Measurements from ENCODE around the gene CCDC86. TPM values are rescaled to one million over a fixed set of nuclear protein-coding genes. Genes with fewer than 3 reads are reported as not detected.

The CCDC86 gene
- total RNA-seq, 1 experiment from 2014 or later, result 55.9 TPM

GRCh38 chr11:60858731-60859464 is 17.0 kb downstream of the CCDC86 start:
- no peak overlapping the region for H3K27ac Mint-ChIP-seq (ENCODE audit: unreplicated experiment)
- no peaks in the 10 kb centered on the region for H3K9me3 Mint-ChIP-seq (ENCODE audit: unreplicated experiment)
- TF ChIP-seq, protein P1, sequence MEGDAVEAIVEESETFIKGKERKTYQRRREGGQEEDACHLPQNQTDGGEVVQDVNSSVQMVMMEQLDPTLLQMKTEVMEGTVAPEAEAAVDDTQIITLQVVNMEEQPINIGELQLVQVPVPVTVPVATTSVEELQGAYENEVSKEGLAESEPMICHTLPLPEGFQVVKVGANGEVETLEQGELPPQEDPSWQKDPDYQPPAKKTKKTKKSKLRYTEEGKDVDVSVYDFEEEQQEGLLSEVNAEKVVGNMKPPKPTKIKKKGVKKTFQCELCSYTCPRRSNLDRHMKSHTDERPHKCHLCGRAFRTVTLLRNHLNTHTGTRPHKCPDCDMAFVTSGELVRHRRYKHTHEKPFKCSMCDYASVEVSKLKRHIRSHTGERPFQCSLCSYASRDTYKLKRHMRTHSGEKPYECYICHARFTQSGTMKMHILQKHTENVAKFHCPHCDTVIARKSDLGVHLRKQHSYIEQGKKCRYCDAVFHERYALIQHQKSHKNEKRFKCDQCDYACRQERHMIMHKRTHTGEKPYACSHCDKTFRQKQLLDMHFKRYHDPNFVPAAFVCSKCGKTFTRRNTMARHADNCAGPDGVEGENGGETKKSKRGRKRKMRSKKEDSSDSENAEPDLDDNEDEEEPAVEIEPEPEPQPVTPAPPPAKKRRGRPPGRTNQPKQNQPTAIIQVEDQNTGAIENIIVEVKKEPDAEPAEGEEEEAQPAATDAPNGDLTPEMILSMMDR (IDR thresholded peaks at IDR 0.05; ENCODE audit: insufficient read depth in 1 of 2, low read depth in 1 of 2, low read length in 1 of 2, severe bottlenecking in 1 of 2, unreplicated experiment in 1 of 2), result no peak
- no peaks in the 10 kb centered on the region for H3K36me3 Mint-ChIP-seq (ENCODE audit: insufficient read depth, unreplicated experiment)
- H3K4me1 ChIP-seq, result peaks cover 4% of the 10 kb centered on the region; the same call in 1 of the 2 replicates
- H3K27me3 Mint-ChIP-seq (ENCODE audit: insufficient read depth, unreplicated experiment), result peaks cover 5% of the 10 kb centered on the region
- POLR2A ChIA-PET, result no interaction called here
- no peak for DNase-seq
- H3K4me3 ChIP-seq (ENCODE audit: low read depth, low read length), result no peak overlapping the region
- intact Hi-C loops (cut with micrococcal nuclease; ENCODE audit: unreplicated experiment), result no loop called here
- no peak overlapping the region for H3K4me3 Mint-ChIP-seq (ENCODE audit: unreplicated experiment)
- peaks cover 9% of the 10 kb centered on the region for H3K4me1 Mint-ChIP-seq (ENCODE audit: low read depth, unreplicated experiment)
- H3K9me3 ChIP-seq, result no peaks in the 10 kb centered on the region
- H3K36me3 ChIP-seq (ENCODE audit: control insufficient read depth, insufficient read depth, low read length), result no peaks in the 10 kb centered on the region
- no peaks in the 10 kb centered on the region for H3K27me3 ChIP-seq (replicated peaks; ENCODE audit: control insufficient read depth, insufficient read depth, low read length)
- CTCF ChIA-PET, result no interaction called here
- no TSS peak for BruUV-seq (replicated peaks)

GRCh38 chr11:60859616-60860250 is 17.8 kb downstream of the CCDC86 start:
- Histone ChIP-seq H3K9me3 (no peaks in the 10 kb centered on the region), H3K36me3 (ENCODE audit: control insufficient read depth, insufficient read depth, low read length) (no peaks in the 10 kb centered on the region), H3K4me1 (peaks cover 4% of the 10 kb centered on the region; the same call in 1 of the 2 replicates), H3K4me3 (ENCODE audit: low read depth, low read length) (no peak overlapping the region), H3K27me3 (replicated peaks; ENCODE audit: control insufficient read depth, insufficient read depth, low read length) (no peaks in the 10 kb centered on the region)
- no peaks in the 10 kb centered on the region for H3K36me3 Mint-ChIP-seq (ENCODE audit: insufficient read depth, unreplicated experiment)
- H3K27me3 Mint-ChIP-seq (ENCODE audit: insufficient read depth, unreplicated experiment), result peaks cover 5% of the 10 kb centered on the region
- TF ChIP-seq, protein P1 (IDR thresholded peaks at IDR 0.05; ENCODE audit: insufficient read depth in 1 of 2, low read depth in 1 of 2, low read length in 1 of 2, severe bottlenecking in 1 of 2, unreplicated experiment in 1 of 2), result no peak
- peaks cover 9% of the 10 kb centered on the region for H3K4me1 Mint-ChIP-seq (ENCODE audit: low read depth, unreplicated experiment)
- H3K4me3 Mint-ChIP-seq (ENCODE audit: unreplicated experiment), result no peak overlapping the region
- no peaks in the 10 kb centered on the region for H3K9me3 Mint-ChIP-seq (ENCODE audit: unreplicated experiment)
- no peak for DNase-seq
- no peak overlapping the region for H3K27ac Mint-ChIP-seq (ENCODE audit: unreplicated experiment)
- intact Hi-C loops (cut with micrococcal nuclease; ENCODE audit: unreplicated experiment), result no loop called here
- CTCF ChIA-PET, result no interaction called here
- POLR2A ChIA-PET, result no interaction called here
- no TSS peak for BruUV-seq (replicated peaks)

- Histone ChIP-seq H3K4me1 (peaks cover 4% of the 10 kb centered on the region; the same call in 1 of the 2 replicates), H3K27me3 (replicated peaks; ENCODE audit: control insufficient read depth, insufficient read depth, low read length) (no peaks in the 10 kb centered on the region), H3K36me3 (ENCODE audit: control insufficient read depth, insufficient read depth, low read length) (no peaks in the 10 kb centered on the region), H3K9me3 (no peaks in the 10 kb centered on the region), H3K4me3 (ENCODE audit: low read depth, low read length) (no peak overlapping the region)
- H3K27ac Mint-ChIP-seq (ENCODE audit: unreplicated experiment), result no peak overlapping the region
- TF ChIP-seq, protein P1 (IDR thresholded peaks at IDR 0.05; ENCODE audit: insufficient read depth in 1 of 2, low read depth in 1 of 2, low read length in 1 of 2, severe bottlenecking in 1 of 2, unreplicated experiment in 1 of 2), result no peak
- peaks cover 4% of the 10 kb centered on the region for H3K4me1 Mint-ChIP-seq (ENCODE audit: low read depth, unreplicated experiment)
- H3K27me3 Mint-ChIP-seq (ENCODE audit: insufficient read depth, unreplicated experiment), result peaks cover 5% of the 10 kb centered on the region
- DNase-seq, result no peak
- no peak overlapping the region for H3K4me3 Mint-ChIP-seq (ENCODE audit: unreplicated experiment)
- H3K36me3 Mint-ChIP-seq (ENCODE audit: insufficient read depth, unreplicated experiment), result no peaks in the 10 kb centered on the region
- CTCF ChIA-PET, result interaction anchor here (0.6 to 1.0 kb wide), 3 partner anchors 16 to 86 kb away, joined by 3 to 5 read pairs (median 5); no protein-coding TSS in a partner anchor
- POLR2A ChIA-PET, result interaction anchor here (0.6 kb wide), 1 partner anchor 396 kb away, joined by 3 read pairs; no protein-coding TSS in a partner anchor
- no TSS peak for BruUV-seq (replicated peaks)
- H3K9me3 Mint-ChIP-seq (ENCODE audit: unreplicated experiment), result no peaks in the 10 kb centered on the region
- intact Hi-C loops (cut with micrococcal nuclease; ENCODE audit: unreplicated experiment), result no loop called here
These were observed 19.0 kb downstream of the CCDC86 start for GRCh38 chr11:60860943-60861342.

All from Caco-2 (cell line).